DOHH2 (cell line): Measurements from ENCODE around the gene CIDEA.
"Not testable (repeated sequence)": the region's sequence is repeated elsewhere in the genome, so short reads cannot be mapped to it uniquely, and the experiment has no call there.

ENCODE experiments used
- H3F3A ChIP-seq: fragments of 200-600 bp; sonication (generic), shearing (Covaris generic); 2 replicates; pipeline ENCODE4 v1.6.0; 2016; ENCODE audit warnings: antibody characterized with exemption, mild to moderate bottlenecking; ENCODE audit not compliant: control insufficient read depth, insufficient read depth
- H3K27ac ChIP-seq: fragments of 200-600 bp; sonication (generic); 2 replicates; pipeline ENCODE4 v1.5.1; 2014; ENCODE audit warnings: low read depth, mild to moderate bottlenecking, low read length, moderate library complexity
- H3K27me3 ChIP-seq: fragments of 200-600 bp; sonication (generic); 2 replicates; pipeline ENCODE4 v1.6.1; 2014; ENCODE audit warnings: mild to moderate bottlenecking, low read length, mixed read lengths; ENCODE audit not compliant: control insufficient read depth
- H3K36me3 ChIP-seq: fragments of 200-600 bp; sonication (generic); 2 replicates; pipeline ENCODE4 v1.6.1; 2014; ENCODE audit warnings: mild to moderate bottlenecking, low read length, moderate library complexity, mixed read lengths; ENCODE audit not compliant: control insufficient read depth
- H3K4me1 ChIP-seq: fragments of 200-600 bp; sonication (generic); 2 replicates; pipeline ENCODE4 v1.6.1; 2014; ENCODE audit warnings: mild to moderate bottlenecking, low read length, mixed read lengths; ENCODE audit not compliant: control insufficient read depth
- H3K4me2 ChIP-seq: fragments of 200-600 bp; sonication (generic); 2 replicates; pipeline ENCODE4 v1.6.0; 2014; ENCODE audit warnings: mild to moderate bottlenecking, low read length, moderate library complexity
- H3K4me3 ChIP-seq: fragments of 200-600 bp; sonication (generic); 2 replicates; pipeline ENCODE4 v1.5.1; 2014; ENCODE audit warnings: mild to moderate bottlenecking, low read length, mixed read lengths
- H3K79me2 ChIP-seq: fragments of 200-600 bp; sonication (generic); 2 replicates; pipeline ENCODE4 v1.6.1; 2014; ENCODE audit warnings: mild to moderate bottlenecking, low read length, mixed read lengths; ENCODE audit not compliant: control insufficient read depth
- H3K9me2 ChIP-seq: fragments of 200-600 bp; sonication (generic); replicated peaks from 2 replicates; pipeline ENCODE4 v1.6.1; 2014; ENCODE audit warnings: mild to moderate bottlenecking, low read length, mixed read lengths; ENCODE audit not compliant: control insufficient read depth
- H3K9me3 ChIP-seq: fragments of 200-600 bp; sonication (generic); 2 replicates; pipeline ENCODE4 v1.6.1; 2014; ENCODE audit warnings: antibody characterized with exemption, low read length, mixed read lengths; ENCODE audit not compliant: control insufficient read depth, insufficient read depth
- H4K20me1 ChIP-seq: fragments of 200-600 bp; sonication (generic); 2 replicates; pipeline ENCODE4 v1.6.0; 2014; ENCODE audit warnings: low read depth, mild to moderate bottlenecking, antibody characterized with exemption, low read length, moderate library complexity; ENCODE audit not compliant: control insufficient read depth, insufficient read depth
- CTCF ChIP-seq: fragments of 200-600 bp; sonication (generic); IDR thresholded peaks from one replicate; pipeline ENCODE4 v1.5.1; 2014; ENCODE audit warnings: antibody characterized with exemption, mild to moderate bottlenecking, low read depth, low read length; ENCODE audit not compliant: poor library complexity, severe bottlenecking
- EZH2phosphoT487 ChIP-seq: fragments of 200-600 bp; sonication (generic); IDR thresholded peaks from 2 replicates; pipeline ENCODE4 v1.6.1; 2017; ENCODE audit warnings: borderline replicate concordance, mild to moderate bottlenecking, antibody characterized with exemption, low read length, moderate library complexity, mixed read lengths

CIDEA gene

GRCh38 chr18:12254136-12254819, at the start of gene CIDEA:
Gene CIDEA (plus strand): TSS chr18:12254361. CDS start chr18:12254384, 23 bp downstream.
- Histone ChIP-seq H3K4me1 (no peaks in the 10 kb centered on the region), H3K36me3 (no peaks in the 10 kb centered on the region), H3K27ac (no peak within 1 kb of the TSS), H3K4me2 (no peak within 1 kb of the TSS), H3K27me3 (peaks cover 9% of the 10 kb centered on the region; the same call in 1 of the 2 replicates), H3K79me2 (no peaks in the 10 kb centered on the region), H4K20me1 (no peaks in the 10 kb centered on the region), H3K9me2 (no peaks in the 10 kb centered on the region), H3F3A (no peaks in the 10 kb centered on the region), H3K4me3 (no peak within 1 kb of the TSS), H3K9me3 (no peaks in the 10 kb centered on the region)
- TF ChIP-seq EZH2phosphoT487 (no peak), CTCF (no peak)

- not testable (repeated sequence) for H3K27me3 ChIP-seq, H3F3A ChIP-seq, H3K27ac ChIP-seq, H3K4me3 ChIP-seq, H3K9me2 ChIP-seq, H3K9me3 ChIP-seq, H4K20me1 ChIP-seq, H3K4me1 ChIP-seq, H3K79me2 ChIP-seq, H3K36me3 ChIP-seq
- 0 out of 2 replicates have a peak overlapping the region, but pooled peaks have one; percentile 19 for H3K4me2 ChIP-seq
Observed at GRCh38 chr18:12208296-12209153, 45.6 kb upstream of the CIDEA start.

- H3K4me3 ChIP-seq, H3K27ac ChIP-seq, H3K36me3 ChIP-seq, H3K4me2 ChIP-seq, H3K27me3 ChIP-seq, H4K20me1 ChIP-seq, H3K4me1 ChIP-seq, H3K79me2 ChIP-seq, H3F3A ChIP-seq, H3K9me2 ChIP-seq, H3K9me3 ChIP-seq: not testable (repeated sequence)
Observed at GRCh38 chr18:12212308-12212707, 41.9 kb upstream of the CIDEA start.

GRCh38 chr18:12214296-12215005, 39.7 kb upstream of the CIDEA start:
- not testable (repeated sequence) for H3K9me3 ChIP-seq, H3K27ac ChIP-seq, H3K9me2 ChIP-seq, H4K20me1 ChIP-seq, H3F3A ChIP-seq, H3K27me3 ChIP-seq, H3K4me3 ChIP-seq, H3K79me2 ChIP-seq, H3K4me2 ChIP-seq, H3K4me1 ChIP-seq, H3K36me3 ChIP-seq

- not testable (repeated sequence) for H3K27ac ChIP-seq, H3K4me3 ChIP-seq, H3K27me3 ChIP-seq, H3K4me1 ChIP-seq, H3K36me3 ChIP-seq, H4K20me1 ChIP-seq, H3K4me2 ChIP-seq, H3K9me3 ChIP-seq, H3K79me2 ChIP-seq, H3F3A ChIP-seq, H3K9me2 ChIP-seq
Observed at GRCh38 chr18:12216471-12216870, 37.7 kb upstream of the CIDEA start.

- not testable (repeated sequence) for H3K27ac ChIP-seq, H3K9me2 ChIP-seq, H3F3A ChIP-seq, H3K4me2 ChIP-seq, H3K4me1 ChIP-seq, H3K36me3 ChIP-seq, H3K4me3 ChIP-seq, H3K9me3 ChIP-seq, H3K27me3 ChIP-seq, H3K79me2 ChIP-seq, H4K20me1 ChIP-seq
Observed at GRCh38 chr18:12218603-12219002, 35.6 kb upstream of the CIDEA start.

GRCh38 chr18:12222041-12222440, 32.1 kb upstream of the CIDEA start:
- not testable (repeated sequence) for H3K36me3 ChIP-seq, H4K20me1 ChIP-seq, H3K9me3 ChIP-seq, H3K9me2 ChIP-seq, H3K4me2 ChIP-seq, H3K27ac ChIP-seq, H3K27me3 ChIP-seq, H3K4me3 ChIP-seq, H3K4me1 ChIP-seq, H3F3A ChIP-seq, H3K79me2 ChIP-seq
